Kidney glomerular epithelial cell (primary cell): Measurements from ENCODE around the gene KATNBL1.
A peak's percentile ranks its signal among the peaks of the same experiment; 100 is the strongest.

ENCODE experiments used
- DNase-seq: peaks from one replicate; lab custom pipeline; 2025; lab: John Stamatoyannopoulos, UW

The KATNBL1 gene, protein sequence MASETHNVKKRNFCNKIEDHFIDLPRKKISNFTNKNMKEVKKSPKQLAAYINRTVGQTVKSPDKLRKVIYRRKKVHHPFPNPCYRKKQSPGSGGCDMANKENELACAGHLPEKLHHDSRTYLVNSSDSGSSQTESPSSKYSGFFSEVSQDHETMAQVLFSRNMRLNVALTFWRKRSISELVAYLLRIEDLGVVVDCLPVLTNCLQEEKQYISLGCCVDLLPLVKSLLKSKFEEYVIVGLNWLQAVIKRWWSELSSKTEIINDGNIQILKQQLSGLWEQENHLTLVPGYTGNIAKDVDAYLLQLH

DNA sequence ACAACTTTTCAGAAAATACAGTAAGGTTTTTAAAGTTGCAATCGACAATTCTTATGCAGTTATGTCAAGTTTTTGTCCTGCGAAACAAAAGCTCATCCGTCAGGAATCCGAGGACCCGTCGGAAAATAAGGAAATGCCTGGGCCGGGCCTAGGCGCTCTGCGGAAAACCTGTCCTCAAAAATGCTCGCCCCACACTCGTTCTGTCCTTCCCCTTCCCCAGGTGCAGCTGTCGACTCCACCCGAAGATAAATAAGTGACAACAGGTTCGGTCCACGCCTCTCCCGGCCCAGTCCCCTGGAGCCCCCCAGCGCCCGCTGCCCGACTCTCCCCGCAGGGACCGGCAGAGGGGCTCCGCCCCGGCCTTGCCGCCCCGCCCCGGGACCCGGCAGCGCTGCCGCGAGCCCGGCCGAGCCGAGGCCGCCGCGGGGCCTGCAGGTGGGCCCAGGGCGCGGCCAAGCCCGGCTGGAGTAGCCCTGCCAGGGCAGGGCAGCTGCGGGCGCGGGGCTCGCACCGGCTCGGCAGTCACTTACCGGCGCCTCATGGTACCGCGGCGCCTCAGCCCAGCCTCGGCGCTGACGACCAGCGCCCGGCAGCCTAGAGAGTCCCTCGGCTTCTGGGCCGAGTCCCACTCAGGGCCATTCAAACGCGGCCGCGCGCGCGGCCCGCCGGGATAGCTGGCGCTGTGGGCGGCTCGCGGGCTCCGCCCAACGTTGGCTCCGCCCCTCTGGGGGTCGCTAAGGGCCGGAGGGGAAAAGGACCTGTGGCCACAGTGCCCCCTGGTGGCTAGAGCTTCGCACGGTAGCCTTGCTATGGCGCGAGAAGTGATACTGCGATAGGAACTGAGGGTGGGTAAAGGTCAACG lies at the start of gene KATNBL1:
KATNBL1 (minus strand) TSS at position 676 of the 862 bp plus-strand sequence. CDS start 46,420 bp downstream, outside the sequence.
- peak; percentile 93 for DNase-seq

DNA sequence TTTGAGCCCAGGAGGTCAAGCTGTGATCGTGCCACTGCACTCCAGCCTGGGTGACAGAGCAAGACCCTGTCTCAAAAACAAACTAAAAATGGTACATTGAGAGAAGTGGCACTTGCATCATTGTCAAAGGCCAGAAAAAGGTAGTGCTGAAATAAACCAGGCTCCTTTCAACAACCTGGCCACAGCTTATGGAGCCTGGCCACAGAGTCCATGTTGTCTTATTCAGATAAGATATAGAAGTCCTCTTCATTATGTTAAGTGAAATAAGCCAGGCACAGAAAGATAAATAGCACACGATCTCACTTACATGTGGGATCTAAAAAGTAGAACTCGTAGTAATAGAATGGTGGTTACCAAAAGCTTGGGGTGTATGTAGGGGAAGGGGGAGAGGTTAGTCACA lies 49.7 kb upstream of the KATNBL1 start:
- DNase-seq: no peak

DNA sequence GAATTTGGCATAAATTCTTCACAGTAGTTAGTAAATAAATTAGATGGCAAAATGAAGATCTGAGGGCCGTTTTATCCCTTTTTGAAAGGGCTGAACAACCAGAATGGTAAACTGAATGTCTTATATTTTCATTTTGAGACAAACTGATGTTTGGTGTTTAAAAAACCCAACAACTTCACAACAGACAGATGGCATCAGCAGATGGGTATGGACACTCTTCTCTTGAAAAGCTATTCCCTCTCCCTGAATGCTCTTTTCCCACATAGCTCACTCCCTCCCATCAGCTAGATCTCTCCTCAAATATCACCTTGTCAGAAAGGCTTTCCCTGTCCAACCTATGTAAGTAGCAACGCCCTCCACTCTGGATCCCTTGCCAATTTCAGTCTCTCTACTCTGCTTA lies 48.3 kb upstream of the KATNBL1 start:
- no peak for DNase-seq

DNA sequence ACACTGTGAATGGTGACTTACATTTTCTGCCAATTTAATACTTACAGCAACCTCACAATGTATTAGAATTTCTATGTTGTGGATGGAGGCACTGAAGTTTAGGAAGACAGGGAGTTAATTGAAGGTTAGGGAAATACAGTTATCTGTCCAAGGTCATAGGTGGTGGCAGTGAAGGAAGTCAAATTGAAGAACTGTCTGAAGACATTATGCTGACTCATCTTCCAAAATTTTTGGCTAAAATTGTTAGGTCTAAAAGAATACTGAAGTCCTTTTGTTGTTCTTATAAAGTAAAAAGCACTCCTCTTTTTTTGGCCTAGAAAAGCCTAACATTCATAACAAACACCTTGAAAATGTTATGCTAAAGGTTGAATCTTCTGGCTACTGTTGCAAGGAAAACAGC lies 42.6 kb upstream of the KATNBL1 start:
- DNase-seq: no peak

DNA sequence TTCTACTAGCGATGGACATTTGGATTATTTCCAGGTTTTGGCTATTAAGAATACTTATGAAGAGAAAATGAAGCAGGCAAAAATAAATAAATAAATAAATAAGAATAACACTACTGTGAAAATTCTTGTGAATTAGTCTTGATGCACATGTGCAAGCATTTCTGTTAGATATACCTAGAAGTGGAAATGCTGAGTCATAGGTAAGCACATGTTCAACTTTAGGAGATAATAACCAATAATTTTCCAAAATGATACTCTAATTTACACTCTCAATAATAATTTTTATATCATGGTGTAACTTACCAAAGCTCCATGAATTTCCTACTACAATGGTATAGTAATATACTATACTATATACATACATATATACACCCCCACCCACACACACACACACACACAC lies 38.3 kb upstream of the KATNBL1 start:
- DNase-seq: no peak

DNA sequence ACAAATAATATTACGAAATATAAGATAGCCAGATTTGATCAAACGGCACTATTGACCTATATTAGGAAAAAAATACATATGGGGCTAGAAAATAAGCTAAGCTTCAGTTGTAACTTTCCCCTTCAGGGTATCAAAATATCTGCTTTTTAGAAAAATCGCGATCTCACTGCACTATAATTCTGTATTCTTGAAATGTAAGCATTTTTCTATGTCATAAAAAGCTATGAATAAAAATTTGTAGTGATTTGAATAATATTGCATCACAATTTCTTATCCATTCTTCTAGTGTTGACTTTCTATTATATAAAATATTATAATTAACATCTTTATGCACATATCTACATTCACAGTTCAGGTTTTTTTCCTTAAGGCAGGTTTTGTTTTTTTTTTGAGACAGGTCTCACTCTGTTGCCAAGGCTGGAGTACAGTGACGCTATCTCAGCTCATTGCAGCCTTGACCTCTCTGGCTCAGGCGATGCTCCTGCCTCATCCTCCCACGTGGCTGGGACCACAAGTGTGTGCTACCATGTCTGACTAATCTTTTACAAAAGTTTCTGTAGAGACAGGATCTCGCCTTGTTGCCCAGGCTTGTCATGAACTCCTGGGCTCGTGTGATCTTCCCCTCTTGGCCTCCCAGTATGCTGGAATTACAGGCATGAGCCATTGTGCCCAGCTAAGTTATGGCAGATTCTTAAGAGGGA lies 36.5 kb upstream of the KATNBL1 start:
- no peak for DNase-seq

DNA sequence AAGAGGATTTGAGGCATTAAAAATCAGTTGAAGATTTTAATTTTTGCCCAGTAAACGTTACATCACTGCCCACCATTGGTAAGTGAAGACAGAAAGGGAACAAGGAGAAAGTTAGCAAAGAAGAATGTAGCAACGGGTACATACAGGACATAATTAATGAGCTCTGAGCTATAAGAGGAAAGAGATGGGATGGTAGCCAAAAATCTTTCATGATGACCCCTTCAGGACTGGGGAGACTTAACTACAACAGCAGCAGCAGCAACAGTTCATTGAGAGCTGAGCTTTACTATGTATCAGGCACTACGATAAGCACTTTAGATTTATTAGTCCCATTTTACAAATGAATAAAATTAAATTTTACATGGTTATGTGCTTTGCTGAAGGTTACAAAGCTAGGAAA lies 33.3 kb upstream of the KATNBL1 start:
- no peak for DNase-seq

DNA sequence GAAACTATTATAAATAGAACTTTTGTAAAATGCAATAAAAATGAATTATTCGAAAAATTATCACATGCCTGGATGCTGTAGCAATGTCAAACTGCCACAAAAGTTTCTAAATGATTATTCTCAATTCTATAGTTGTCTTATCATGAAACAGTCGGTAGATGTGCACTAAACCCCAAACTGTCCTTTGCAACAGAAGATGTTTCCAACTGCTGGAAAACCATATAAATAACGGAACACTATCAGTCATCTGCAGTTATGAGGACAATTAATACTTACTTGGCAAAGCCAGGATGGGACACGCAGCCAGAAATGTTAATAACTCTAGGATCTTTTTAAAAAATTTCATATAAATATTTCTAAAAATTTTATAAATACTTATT lies 32.4 kb upstream of the KATNBL1 start:
- DNase-seq: no peak

DNA sequence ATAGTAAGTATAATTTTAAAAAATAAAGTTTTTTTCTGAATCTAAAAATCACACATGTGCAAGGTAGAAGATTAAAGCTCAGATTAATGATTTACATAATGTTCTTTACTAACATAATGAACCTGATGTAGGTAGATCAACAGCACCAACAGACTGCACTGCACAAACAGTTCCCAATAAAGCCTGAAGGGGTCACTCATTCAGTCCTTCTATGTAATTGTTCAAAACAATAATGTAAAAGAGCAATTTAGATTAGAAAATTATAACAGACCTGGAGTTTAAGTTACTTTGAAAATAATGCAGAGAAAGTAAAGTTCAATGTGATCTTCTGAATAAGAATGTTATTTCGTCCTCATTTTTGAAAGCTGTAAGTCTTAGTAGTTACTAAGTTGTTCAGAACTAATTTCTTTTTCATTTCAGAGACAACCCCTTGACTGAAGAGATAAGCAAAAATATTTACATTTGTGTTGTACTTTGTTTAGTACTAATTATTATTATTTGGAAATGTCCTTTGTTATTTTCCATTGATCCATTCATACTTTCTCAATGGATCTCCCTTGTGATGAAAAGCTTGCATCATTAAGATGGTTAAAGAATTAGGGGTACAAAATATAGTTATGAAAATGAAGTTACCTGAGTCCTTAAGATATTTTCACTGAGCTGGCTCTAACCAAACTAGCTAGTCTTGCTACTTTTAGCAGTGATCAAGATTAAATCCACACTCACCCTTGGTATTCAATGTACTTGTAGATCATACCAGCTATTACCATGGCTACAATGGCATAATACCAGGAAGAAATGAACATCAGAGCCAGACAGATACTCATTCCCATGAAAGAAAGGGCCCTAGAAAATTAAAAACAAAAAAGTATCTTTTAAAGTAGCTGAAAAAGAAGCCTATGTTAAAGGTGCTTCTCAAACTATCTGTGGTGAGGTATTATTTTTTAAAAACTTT lies 31.8 kb upstream of the KATNBL1 start:
- peak; percentile 41 for DNase-seq

DNA sequence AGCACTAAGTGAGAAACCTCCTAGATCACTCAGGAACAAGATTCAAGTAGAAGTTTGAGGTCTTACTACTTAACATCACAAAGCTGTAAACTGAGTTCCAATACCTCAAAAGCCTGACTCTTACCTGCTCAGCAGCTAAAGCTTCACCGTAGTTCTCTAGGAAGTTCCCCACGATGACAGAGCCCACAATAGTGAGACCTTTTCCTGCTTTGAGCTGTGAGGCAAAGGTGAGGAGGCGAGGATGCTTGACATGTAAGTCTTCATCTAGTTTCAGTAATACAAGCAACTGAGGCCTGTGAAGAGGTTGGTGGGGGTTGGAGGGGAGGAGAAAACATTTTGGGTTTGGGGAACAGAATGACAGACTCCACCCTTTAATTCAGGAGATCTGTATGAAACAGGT lies 30.6 kb upstream of the KATNBL1 start:
- DNase-seq: no peak

DNA sequence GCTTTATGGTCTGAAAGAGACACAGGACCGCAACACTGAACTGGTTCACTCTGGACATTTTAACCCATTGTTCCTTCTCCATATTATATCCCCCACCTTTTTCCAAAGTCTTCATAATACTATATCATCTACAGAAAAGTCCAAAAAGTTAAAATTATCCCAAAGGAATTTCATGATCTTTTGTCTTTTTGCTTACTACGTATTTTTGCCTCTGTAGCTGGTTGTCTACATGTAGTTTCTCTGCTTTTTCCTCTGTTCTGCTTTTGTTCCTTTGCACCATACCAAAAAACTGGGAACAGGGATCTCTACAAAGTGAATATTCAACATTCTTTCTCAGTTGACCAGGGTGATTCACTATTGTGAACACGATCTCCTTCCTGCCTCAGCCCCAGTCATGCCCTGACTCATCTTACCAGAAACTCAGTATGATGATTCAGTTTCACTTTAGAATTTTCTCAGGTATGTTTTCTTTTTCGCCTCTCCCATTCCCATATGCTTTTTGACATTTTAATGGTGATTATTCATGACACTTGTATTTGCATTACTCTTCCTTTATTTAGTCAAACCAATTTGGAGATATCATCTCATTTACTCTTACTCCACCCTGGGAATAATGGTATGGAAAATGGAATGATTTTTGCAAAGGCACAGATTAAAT lies 29.4 kb upstream of the KATNBL1 start:
- DNase-seq: peak; percentile 87

DNA sequence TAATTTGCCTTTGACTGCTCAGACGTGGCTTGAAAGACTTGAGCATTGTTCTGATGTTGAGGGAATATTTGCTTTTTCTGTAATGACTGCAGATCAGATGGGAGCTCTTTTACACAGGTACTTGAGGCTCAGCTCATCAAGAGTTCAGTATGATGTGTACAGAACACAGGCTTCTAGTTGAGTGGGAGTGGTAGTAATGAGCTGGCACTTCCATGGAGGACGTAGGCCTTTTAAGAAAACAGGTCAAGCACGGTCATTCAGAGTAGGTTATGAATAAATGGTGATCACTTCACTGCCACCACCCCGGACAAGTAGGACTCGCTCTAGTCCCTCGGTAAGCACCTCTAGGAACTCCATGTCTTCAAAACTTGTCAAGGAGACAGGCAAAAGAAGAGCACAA lies 23.7 kb upstream of the KATNBL1 start:
- DNase-seq: no peak

DNA sequence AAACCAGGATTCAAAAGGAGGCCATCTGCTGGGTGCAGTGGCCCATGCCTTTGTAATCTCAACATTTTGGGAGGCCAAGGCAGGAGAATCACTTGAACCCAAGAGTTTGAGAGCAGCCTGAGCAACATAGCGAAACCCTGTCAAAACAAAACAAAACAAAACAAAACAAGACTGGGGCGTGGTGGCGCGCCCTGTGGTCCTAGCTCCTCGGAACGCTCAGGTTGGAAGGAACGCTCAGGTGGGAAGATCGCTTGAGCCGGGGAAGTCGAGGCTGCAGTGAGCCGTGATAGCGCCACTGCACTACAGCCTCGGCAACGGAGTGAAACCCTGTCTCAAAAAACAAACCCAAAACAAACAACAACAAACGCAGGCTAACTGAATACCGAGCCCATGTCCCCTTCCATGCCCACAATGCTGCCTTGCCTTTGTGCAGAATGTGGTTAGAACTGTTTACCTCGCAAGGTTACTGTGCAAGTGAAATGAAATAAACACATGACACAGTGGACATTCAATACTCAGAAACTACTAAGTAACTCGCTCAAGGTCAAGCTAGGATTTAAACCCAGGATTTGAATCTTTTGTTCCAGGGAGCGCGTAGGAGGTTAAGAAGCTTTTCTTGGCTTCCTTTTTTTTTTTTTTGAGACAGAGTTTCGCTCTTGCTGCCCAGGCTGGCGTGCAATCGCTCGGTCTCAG lies 14.2 kb upstream of the KATNBL1 start:
- DNase-seq: no peak

DNA sequence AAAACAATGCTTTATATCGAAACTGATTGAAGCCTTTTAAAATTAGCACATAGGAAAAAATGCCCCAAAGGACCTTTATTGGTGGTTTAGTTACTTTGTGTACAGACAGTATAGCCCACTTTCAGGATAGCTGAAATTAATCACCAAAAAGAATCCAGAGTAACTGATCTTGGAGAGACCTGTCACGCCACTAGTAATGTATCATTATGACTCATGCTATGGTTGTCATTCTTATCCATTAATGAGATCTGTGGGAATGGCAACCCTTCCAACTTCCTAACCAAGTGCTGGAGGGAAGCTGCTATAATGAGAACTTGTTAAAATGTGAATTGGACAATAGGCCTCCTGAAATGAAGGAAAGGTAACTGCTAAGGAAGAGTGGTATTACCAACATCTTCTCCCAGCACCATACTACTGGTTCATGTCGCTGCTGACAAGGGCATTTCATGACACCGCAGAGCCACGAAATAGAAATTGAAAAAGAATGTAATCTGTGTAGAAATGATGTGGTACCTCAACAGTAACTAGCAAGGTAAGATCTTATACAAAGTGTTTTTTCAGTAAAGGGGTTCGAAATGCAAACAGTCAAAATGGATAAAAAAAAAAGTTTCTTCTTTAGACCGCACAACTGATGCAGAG lies 7.8 kb upstream of the KATNBL1 start:
- DNase-seq: peak; percentile 6

DNA sequence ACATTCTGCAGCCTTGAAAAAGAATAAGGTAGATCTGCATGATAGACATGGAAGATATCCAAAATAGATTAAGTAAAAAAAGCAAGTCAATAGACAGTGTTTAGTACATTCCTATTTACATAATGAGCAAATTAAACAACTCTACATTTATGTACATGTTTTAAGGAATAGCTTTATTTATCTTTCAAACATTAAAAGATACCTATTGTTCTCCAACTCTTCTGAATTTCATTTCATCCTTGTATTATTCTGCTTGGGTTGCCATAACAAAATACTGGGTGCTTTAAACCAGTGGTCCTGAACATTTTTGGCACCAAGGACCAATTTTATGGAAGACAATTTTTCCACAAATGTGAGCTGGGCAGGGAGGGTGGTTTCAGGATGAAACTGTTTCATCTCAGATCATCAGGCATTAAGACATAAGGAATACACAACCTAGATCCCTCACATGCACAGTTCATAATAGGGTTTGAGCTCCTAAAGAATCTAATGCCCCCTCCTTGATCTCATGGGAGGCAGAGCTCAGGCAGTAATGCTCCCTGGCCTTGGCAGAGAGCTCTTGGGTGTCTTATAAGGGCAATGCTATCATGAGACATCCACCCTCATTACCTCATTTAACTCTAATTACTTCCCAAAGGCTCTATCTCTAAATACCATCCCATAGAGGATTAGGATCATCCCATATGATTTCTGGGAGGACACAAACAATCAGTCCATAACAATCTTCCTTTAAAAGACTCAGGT lies 6.8 kb upstream of the KATNBL1 start:
- no peak for DNase-seq

DNA sequence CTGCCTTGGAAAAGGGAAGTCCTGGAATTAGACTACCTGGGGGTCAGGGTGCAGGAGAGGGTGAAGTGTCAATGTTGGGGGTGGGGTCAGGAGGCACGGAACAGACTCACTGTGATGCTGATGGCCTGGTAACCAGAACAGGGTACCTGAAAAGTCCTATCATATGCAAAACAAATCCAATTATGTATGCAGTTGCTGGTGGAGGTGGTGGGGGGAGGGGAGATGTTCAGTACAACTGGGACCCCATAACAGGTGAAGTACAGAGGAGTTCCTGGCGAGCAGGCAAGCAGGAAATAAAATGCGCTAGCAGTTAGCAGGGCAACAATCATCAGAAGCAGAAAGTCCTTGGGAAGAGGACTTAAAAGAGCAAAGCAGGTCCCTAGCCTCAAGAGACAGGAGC lies 4.2 kb upstream of the KATNBL1 start:
- DNase-seq: no peak

DNA sequence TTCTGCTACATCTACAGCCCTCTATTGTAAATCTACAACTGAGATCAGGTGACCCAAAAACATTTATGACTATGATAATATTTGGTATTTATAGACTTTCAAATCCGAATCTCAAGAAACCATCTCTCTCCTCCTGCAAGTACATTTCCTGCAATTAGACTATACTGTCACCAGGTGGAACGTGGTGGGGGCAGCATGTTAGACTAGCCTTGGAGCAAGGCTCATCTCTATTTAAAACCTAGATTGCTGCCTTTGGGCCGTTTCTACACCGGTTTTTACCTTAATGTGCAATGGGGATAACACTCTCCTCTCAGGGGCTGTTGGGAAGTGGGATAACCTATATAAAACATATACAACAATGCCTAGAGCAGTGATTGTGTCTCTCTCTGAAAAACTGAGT lies 3.8 kb upstream of the KATNBL1 start:
- DNase-seq: no peak

DNA sequence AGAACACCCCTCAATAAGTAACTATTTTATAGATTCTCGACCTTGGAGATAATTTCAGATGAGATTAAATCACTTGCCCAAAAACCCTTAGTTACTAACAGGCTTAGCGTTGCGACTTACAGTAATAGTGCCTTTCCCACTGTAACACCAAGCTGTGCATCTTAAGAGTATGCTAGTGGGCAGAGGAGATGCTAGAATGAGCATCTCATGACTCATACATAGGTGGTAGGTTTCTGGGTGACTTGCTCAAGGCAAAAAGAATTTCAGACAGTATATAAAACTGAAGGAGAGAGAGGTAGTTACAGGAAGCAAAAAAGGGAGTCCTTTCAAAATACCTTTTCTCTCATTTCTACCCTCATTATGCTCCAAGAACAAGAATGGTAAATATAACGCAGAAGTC lies 3.9 kb downstream of the KATNBL1 start:
- DNase-seq: peak; percentile 5

DNA sequence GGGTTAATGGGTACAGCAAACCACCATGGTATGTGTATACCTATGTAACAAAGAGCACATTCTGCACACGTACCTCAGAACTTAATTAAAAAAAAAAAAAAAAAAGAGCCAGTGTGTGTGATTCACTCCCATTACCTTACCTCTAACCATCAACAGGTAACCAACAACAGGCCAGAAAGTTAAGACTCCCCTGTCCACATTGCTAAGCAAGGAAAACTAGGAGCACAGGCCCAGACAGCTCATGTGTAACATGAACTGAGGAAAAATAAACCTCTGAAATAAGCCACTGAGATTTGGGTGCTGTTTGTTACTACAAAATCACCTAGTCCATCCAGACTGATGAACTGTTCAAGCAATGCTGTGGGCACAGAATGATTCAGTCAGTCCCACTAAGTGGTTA lies 6.0 kb downstream of the KATNBL1 start:
- no peak for DNase-seq
